Middle frontal gyrus (tissue), 1 donor: ENCODE measurements around the gene BTF3L4.
"Not testable (repeated sequence)": the region's sequence is repeated elsewhere in the genome, so short reads cannot be mapped to it uniquely, and the experiment has no call there.

Experiments
- DNase-seq: peaks from one replicate; pipeline ENCODE4 v3.0.0-alpha.2; 2015; ENCODE audit warnings: low spot score; ENCODE audit errors: extremely low spot score

Gene BTF3L4

GRCh38 chr1:52056163-52056936 lies at the start of gene BTF3L4:
BTF3L4 (plus strand) TSS chr1:52056295; CDS start chr1:52059848, 3,553 bp downstream.
- peak; percentile 90 for DNase-seq

GRCh38 chr1:52007215-52008002 lies 48.7 kb upstream of the BTF3L4 start:
- DNase-seq, result no peak

GRCh38 chr1:52008071-52008809 lies 47.9 kb upstream of the BTF3L4 start:
- DNase-seq, result no peak

GRCh38 chr1:52022133-52022532 lies 34.0 kb upstream of the BTF3L4 start:
- no peak for DNase-seq

GRCh38 chr1:52026278-52026677 lies 29.8 kb upstream of the BTF3L4 start:
- no peak for DNase-seq

GRCh38 chr1:52028328-52028727 lies 27.8 kb upstream of the BTF3L4 start:
- no peak for DNase-seq

GRCh38 chr1:52028839-52029238 lies 27.3 kb upstream of the BTF3L4 start:
- not testable (repeated sequence) for DNase-seq

- no peak for DNase-seq
Measured at GRCh38 chr1:52032124-52032784, 23.8 kb upstream of the BTF3L4 start.

GRCh38 chr1:52032785-52033131 lies 23.3 kb upstream of the BTF3L4 start:
- no peak for DNase-seq

GRCh38 chr1:52033190-52034049 lies 22.7 kb upstream of the BTF3L4 start, which contains the start of gene KTI12:
KTI12 (minus strand) TSS chr1:52033810; CDS start chr1:52033761, 49 bp downstream.
- DNase-seq, result peak; percentile 85

- no peak for DNase-seq
Measured at GRCh38 chr1:52034050-52034384, 22.1 kb upstream of the BTF3L4 start.

- DNase-seq, result no peak
Measured at GRCh38 chr1:52037402-52037814, 18.7 kb upstream of the BTF3L4 start.

- no peak for DNase-seq
Measured at GRCh38 chr1:52037909-52038308, 18.2 kb upstream of the BTF3L4 start.

GRCh38 chr1:52041551-52042185 lies 14.4 kb upstream of the BTF3L4 start:
- no peak for DNase-seq

GRCh38 chr1:52045236-52045635 lies 10.9 kb upstream of the BTF3L4 start:
- DNase-seq, result no peak

- DNase-seq, result not testable (repeated sequence)
Measured at GRCh38 chr1:52045666-52046195, 10.4 kb upstream of the BTF3L4 start.

GRCh38 chr1:52049337-52049736 lies 6.8 kb upstream of the BTF3L4 start:
- DNase-seq, result not testable (repeated sequence)

- DNase-seq, result no peak
Measured at GRCh38 chr1:52053862-52054261, 2.2 kb upstream of the BTF3L4 start.

GRCh38 chr1:52054496-52055065 lies 1.5 kb upstream of the BTF3L4 start:
- DNase-seq, result no peak
